RWPE2 (cell line): ENCODE results near the gene GPR45.
"Not testable (repeated sequence)": the region's sequence is repeated elsewhere in the genome, so short reads cannot be mapped to it uniquely, and the experiment has no call there.

Experiments
- ATAC-seq: fragments of 200-7000 bp; cut with Tn5 transposase; 3 replicates; pipeline ENCODE4 v1.9.1; 2021; ENCODE audit warnings: low read depth
- DNase-seq: peaks from one replicate; pipeline ENCODE4 v3.0.0-alpha.2; 2020; ENCODE audit warnings: low spot score
- H3K27ac ChIP-seq: fragments of 450-650 bp; 2 replicates; pipeline ENCODE4 v1.5.1; 2017; ENCODE audit warnings: mild to moderate bottlenecking; ENCODE audit not compliant: poor library complexity, severe bottlenecking
- H3K27me3 ChIP-seq: fragments of 250-450 bp; sonication (Bioruptor Pico); 2 replicates; pipeline ENCODE4 v1.5.1; 2021; ENCODE audit warnings: mild to moderate bottlenecking, moderate library complexity; ENCODE audit not compliant: insufficient read depth, poor library complexity, severe bottlenecking
- H3K36me3 ChIP-seq: fragments of 250-450 bp; sonication (Bioruptor Pico); 2 replicates; pipeline ENCODE4 v1.5.1; 2020; ENCODE audit warnings: low read depth, mild to moderate bottlenecking, moderate library complexity
- H3K4me1 ChIP-seq: fragments of 250-450 bp; sonication (Bioruptor Pico); 2 replicates; pipeline ENCODE4 v1.5.1; 2021; ENCODE audit warnings: mild to moderate bottlenecking, moderate library complexity; ENCODE audit not compliant: insufficient read depth, poor library complexity, severe bottlenecking
- H3K4me3 ChIP-seq: fragments of 250-450 bp; sonication (Bioruptor Pico); 2 replicates; pipeline ENCODE4 v1.5.1; 2021; ENCODE audit warnings: mild to moderate bottlenecking, moderate library complexity; ENCODE audit not compliant: severe bottlenecking
- H3K9me3 ChIP-seq: fragments of 250-450 bp; sonication (Bioruptor Pico); 2 replicates; pipeline ENCODE4 v1.5.1; 2021; ENCODE audit warnings: mild to moderate bottlenecking, moderate library complexity; ENCODE audit not compliant: severe bottlenecking
- TF ChIP-seq, protein P1 (sequence below): fragments of 450-650 bp; IDR thresholded peaks from one replicate; pipeline ENCODE4 v1.5.1; 2017; ENCODE audit warnings: mild to moderate bottlenecking, moderate library complexity; ENCODE audit not compliant: poor library complexity, severe bottlenecking

GPR45 gene

GRCh38 chr2:105243961-105244360, 2.4 kb downstream of the GPR45 start:
- Histone ChIP-seq H3K4me1 (no peaks in the 10 kb centered on the region), H3K9me3 (no peaks in the 10 kb centered on the region), H3K4me3 (no peak overlapping the region), H3K27ac (no peak overlapping the region), H3K27me3 (no peaks in the 10 kb centered on the region), H3K36me3 (no peaks in the 10 kb centered on the region)
- DNase-seq (no peak), ATAC-seq (no peak)
- TF ChIP-seq, protein P1, sequence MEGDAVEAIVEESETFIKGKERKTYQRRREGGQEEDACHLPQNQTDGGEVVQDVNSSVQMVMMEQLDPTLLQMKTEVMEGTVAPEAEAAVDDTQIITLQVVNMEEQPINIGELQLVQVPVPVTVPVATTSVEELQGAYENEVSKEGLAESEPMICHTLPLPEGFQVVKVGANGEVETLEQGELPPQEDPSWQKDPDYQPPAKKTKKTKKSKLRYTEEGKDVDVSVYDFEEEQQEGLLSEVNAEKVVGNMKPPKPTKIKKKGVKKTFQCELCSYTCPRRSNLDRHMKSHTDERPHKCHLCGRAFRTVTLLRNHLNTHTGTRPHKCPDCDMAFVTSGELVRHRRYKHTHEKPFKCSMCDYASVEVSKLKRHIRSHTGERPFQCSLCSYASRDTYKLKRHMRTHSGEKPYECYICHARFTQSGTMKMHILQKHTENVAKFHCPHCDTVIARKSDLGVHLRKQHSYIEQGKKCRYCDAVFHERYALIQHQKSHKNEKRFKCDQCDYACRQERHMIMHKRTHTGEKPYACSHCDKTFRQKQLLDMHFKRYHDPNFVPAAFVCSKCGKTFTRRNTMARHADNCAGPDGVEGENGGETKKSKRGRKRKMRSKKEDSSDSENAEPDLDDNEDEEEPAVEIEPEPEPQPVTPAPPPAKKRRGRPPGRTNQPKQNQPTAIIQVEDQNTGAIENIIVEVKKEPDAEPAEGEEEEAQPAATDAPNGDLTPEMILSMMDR = no peak

GRCh38 chr2:105244451-105244850, 2.9 kb downstream of the GPR45 start:
- DNase-seq (no peak), ATAC-seq (no peak)
- H3K4me1 ChIP-seq = no peaks in the 10 kb centered on the region
- H3K27ac ChIP-seq = no peak overlapping the region
- no peaks in the 10 kb centered on the region for H3K36me3 ChIP-seq
- H3K9me3 ChIP-seq = no peaks in the 10 kb centered on the region
- TF ChIP-seq, protein P1 = no peak
- H3K27me3 ChIP-seq = no peaks in the 10 kb centered on the region
- H3K4me3 ChIP-seq = no peak overlapping the region

- no peak overlapping the region for H3K4me3 ChIP-seq
- ATAC-seq (no peak), DNase-seq (no peak)
- TF ChIP-seq, protein P1 = no peak
- H3K9me3 ChIP-seq = no peaks in the 10 kb centered on the region
- no peaks in the 10 kb centered on the region for H3K4me1 ChIP-seq
- H3K27ac ChIP-seq = no peak overlapping the region
- no peaks in the 10 kb centered on the region for H3K27me3 ChIP-seq
- no peaks in the 10 kb centered on the region for H3K36me3 ChIP-seq
Measured at GRCh38 chr2:105248316-105249070, 7.0 kb downstream of the GPR45 start.

GRCh38 chr2:105249181-105249580, 7.6 kb downstream of the GPR45 start:
- H3K27ac ChIP-seq = no peak overlapping the region
- H3K36me3 ChIP-seq = no peaks in the 10 kb centered on the region
- TF ChIP-seq, protein P1 = no peak
- H3K9me3 ChIP-seq = no peaks in the 10 kb centered on the region
- DNase-seq (no peak), ATAC-seq (no peak)
- H3K4me1 ChIP-seq = no peaks in the 10 kb centered on the region
- no peak overlapping the region for H3K4me3 ChIP-seq
- H3K27me3 ChIP-seq = no peaks in the 10 kb centered on the region

GRCh38 chr2:105249891-105250290, 8.3 kb downstream of the GPR45 start:
- no peaks in the 10 kb centered on the region for H3K36me3 ChIP-seq
- no peak overlapping the region for H3K4me3 ChIP-seq
- H3K27me3 ChIP-seq = no peaks in the 10 kb centered on the region
- no peaks in the 10 kb centered on the region for H3K4me1 ChIP-seq
- H3K27ac ChIP-seq = no peak overlapping the region
- DNase-seq (no peak), ATAC-seq (no peak)
- no peaks in the 10 kb centered on the region for H3K9me3 ChIP-seq
- TF ChIP-seq, protein P1 = no peak

DNA sequence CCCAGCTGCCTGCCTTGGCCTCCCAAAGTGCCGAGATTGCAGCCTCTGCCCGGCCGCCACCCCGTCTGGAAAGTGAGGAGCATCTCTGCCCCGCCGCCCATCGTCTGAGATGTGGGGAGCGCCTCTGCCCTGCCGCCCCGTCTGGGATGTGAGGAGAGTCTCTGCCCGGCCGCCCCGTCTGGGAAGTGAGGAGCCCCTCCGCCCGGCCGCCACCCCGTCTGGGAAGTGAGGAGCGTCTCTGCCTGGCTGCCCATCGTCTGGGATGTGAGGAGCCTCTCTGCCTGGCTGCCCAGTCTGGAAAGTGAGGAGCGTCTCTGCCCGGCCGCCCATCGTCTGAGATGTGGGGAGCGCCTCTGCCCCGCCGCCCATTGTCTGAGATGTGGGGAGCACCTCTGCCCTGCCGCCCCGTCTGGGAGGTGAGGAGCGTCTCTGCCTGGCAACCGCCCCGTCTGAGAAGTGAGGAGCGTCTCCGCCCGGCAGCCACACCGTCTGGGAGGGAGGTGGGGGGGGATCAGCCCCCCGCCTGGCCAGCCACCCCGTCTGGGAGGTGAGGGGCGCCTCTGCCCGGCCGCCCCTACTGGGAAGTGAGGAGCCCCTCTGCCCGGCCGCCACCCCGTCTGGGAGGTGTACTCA, 9.6 kb downstream of the GPR45 start:
- not testable (repeated sequence) for H3K9me3 ChIP-seq, ATAC-seq, H3K27me3 ChIP-seq, H3K27ac ChIP-seq, H3K4me3 ChIP-seq, H3K4me1 ChIP-seq, H3K36me3 ChIP-seq, DNase-seq
